T-helper 2 cell (primary cell): Measurements from ENCODE around the gene OR2Y1.
A peak's percentile ranks its signal among the peaks of the same experiment; 100 is the strongest.
"Not testable (repeated sequence)": the region's sequence is repeated elsewhere in the genome, so short reads cannot be mapped to it uniquely, and the experiment has no call there.

ENCODE experiments used
- DNase-seq, 5 experiments: peaks; one replicate each; pipeline versions ENCODE4 v3.0.0 to v3.0.0-alpha.2; 2012 to 2022
- total RNA-seq, 2 donors: gene quantifications; one replicate each; lab custom pipeline; 2026; lab: John Stamatoyannopoulos, UW

Gene OR2Y1
- 0 reads per million in 2 donors for total RNA-seq

GRCh38 chr5:180739958-180740357, at the start of gene OR2Y1:
Gene OR2Y1 (minus strand): TSS chr5:180740058. CDS start chr5:180740058, 0 bp downstream.
- no peak for DNase-seq

GRCh38 chr5:180788651-180789410, 49.0 kb upstream of the OR2Y1 start:
- DNase-seq: not testable (repeated sequence)

- no peak for DNase-seq
These were observed 48.0 kb upstream of the OR2Y1 start for GRCh38 chr5:180787711-180788431.

GRCh38 chr5:180786531-180787398, 46.9 kb upstream of the OR2Y1 start:
- DNase-seq: no peak

GRCh38 chr5:180785794-180786221, 46.0 kb upstream of the OR2Y1 start:
- DNase-seq: no peak

GRCh38 chr5:180785121-180785781, 45.4 kb upstream of the OR2Y1 start:
- DNase-seq: no peak

- peak in 4 of 5 experiments; percentile 37 to 70 (median 54) for DNase-seq
These were observed 44.7 kb upstream of the OR2Y1 start for GRCh38 chr5:180784497-180785097.

GRCh38 chr5:180783340-180784052, 43.6 kb upstream of the OR2Y1 start:
- DNase-seq: no peak

- DNase-seq: no peak
These were observed 42.9 kb upstream of the OR2Y1 start for GRCh38 chr5:180782748-180783147.

- DNase-seq: not testable (repeated sequence)
These were observed 42.1 kb upstream of the OR2Y1 start for GRCh38 chr5:180781900-180782326.

- DNase-seq: no peak
These were observed 40.2 kb upstream of the OR2Y1 start for GRCh38 chr5:180779985-180780610.

GRCh38 chr5:180777475-180777874, 37.6 kb upstream of the OR2Y1 start:
- DNase-seq: no peak

GRCh38 chr5:180776376-180776775, 36.5 kb upstream of the OR2Y1 start:
- DNase-seq: no peak

- no peak for DNase-seq
These were observed 35.8 kb upstream of the OR2Y1 start for GRCh38 chr5:180775624-180776023.

GRCh38 chr5:180771839-180772238, 32.0 kb upstream of the OR2Y1 start:
- no peak for DNase-seq

- DNase-seq: no peak
These were observed 30.0 kb upstream of the OR2Y1 start for GRCh38 chr5:180769821-180770220.

GRCh38 chr5:180755601-180756000, 15.7 kb upstream of the OR2Y1 start:
- no peak for DNase-seq

GRCh38 chr5:180744253-180744652, 4.4 kb upstream of the OR2Y1 start:
- DNase-seq: no peak

GRCh38 chr5:180742727-180743126, 2.9 kb upstream of the OR2Y1 start:
- DNase-seq: no peak

- not testable (repeated sequence) for DNase-seq
These were observed 1.1 kb upstream of the OR2Y1 start for GRCh38 chr5:180740953-180741352.

- no peak for DNase-seq
These were observed 587 bp downstream of the OR2Y1 start for GRCh38 chr5:180739271-180739670.
